Suppressor macrophage (primary cell): Measurements from ENCODE around the gene EFS.

ENCODE experiments used
- DNase-seq, 4 experiments: peaks; one replicate each; pipeline ENCODE4 v3.0.0-alpha.2; 2020 to 2022

EFS gene

DNA sequence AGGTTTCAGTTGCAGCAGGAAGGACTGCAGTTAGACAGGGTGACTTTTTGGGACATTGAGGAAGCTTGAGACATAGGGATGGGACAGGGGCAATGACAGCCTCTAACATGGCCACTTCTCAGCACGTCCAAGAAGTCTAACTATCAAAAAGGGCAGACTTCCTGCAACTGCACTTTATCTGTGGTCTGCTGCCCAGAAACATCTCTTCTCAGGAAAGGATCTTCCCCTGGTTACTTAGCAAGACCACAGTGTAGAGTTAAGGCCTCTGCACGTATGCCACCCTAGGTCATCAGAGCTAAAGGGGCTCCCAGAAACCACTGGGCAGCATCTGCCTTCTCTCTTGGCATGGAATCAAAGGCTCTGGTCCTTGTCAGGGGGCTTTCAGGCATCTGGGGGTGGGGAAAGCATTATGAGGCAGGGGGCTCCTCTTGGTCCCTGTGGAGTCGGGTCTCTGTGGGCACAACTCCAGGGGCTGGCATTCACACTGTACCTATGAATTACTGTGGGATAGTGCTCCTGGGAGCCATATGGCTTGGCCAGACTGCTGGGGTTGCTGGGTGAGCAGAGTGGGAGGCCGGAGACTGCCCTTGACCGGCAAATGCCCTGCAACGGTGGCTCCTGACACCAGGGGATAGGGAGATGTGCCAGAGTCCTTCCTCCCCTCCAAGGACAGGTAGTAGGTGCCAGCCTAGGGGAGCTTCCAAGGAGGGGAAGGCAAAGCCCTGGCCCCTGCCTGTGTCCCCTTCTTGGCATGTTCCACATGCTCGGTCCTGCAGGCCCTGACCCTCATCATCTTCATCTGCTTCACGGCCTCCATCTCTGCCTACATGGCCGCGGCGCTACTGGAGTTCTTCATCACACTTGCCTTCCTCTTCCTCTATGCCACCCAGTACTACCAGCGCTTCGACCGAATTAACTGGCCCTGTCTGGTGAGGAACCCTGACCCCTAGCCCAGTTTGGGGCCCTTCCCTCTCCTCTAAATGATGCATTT, 12.9 kb upstream of the EFS start:
- DNase-seq, result no peak

GRCh38 chr14:23377198-23377550, 12.2 kb upstream of the EFS start:
- no peak for DNase-seq

DNA sequence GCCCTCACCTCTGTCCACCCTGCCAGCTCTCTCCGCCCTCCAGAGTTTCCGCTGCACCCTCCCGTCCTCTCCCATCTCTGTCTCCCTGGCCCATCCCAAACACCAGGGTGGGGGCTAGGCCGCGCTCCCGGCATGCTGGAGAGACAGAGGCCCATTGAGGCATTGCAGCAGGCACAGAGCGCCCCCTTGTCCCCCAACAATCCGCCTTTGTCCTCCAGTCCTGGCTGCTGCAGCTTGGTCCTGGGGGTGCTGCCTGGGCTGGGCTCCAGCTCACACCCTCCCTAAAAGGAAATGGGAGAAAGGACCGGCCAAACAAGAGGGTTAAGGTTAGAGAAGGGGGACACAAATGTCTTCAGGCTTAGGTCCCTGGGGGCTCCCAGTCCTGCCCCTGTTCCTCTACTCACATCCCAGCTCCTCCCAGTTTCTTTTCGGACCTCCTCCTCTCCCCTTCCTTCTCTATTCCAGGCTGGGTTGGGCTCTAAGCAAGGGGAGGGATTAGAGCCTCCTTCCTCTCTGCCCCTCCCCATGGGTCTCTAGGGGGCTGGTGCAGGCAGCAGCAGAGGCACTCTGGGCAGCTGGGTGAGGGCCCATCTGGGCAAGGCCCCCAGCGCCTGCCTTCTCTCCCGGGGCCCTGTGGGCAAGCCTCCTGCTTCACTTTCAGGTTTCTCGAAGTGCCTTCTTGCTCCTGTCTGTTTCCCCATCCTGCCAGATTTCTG, 11.7 kb upstream of the EFS start, which contains the start of gene CMTM5:
CMTM5 (plus strand) TSS at position 565 of the 716 bp plus-strand sequence. CDS start 206 bp downstream, outside the sequence.
- no peak for DNase-seq

DNA sequence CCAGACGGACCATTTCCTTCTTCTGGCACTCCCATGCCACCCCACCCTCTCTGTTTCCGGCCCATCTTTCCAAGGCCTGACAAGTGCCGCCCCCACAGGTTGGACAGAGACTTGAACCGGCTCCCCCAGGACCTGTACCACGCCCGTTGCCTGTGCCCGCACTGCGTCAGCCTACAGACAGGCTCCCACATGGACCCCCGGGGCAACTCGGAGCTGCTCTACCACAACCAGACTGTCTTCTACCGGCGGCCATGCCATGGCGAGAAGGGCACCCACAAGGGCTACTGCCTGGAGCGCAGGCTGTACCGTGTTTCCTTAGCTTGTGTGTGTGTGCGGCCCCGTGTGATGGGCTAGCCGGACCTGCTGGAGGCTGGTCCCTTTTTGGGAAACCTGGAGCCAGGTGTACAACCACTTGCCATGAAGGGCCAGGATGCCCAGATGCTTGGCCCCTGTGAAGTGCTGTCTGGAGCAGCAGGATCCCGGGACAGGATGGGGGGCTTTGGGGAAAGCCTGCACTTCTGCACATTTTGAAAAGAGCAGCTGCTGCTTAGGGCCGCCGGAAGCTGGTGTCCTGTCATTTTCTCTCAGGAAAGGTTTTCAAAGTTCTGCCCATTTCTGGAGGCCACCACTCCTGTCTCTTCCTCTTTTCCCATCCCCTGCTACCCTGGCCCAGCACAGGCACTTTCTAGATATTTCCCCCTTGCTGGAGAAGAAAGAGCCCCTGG, 10.7 kb upstream of the EFS start:
- DNase-seq, result no peak

- no peak for DNase-seq
These were observed 8.1 kb upstream of the EFS start for GRCh38 chr14:23373041-23373440.

GRCh38 chr14:23372509-23372908, 7.5 kb upstream of the EFS start, which contains the start of gene IL25:
IL25 (plus strand) TSS chr14:23372809.
- no peak for DNase-seq

DNA sequence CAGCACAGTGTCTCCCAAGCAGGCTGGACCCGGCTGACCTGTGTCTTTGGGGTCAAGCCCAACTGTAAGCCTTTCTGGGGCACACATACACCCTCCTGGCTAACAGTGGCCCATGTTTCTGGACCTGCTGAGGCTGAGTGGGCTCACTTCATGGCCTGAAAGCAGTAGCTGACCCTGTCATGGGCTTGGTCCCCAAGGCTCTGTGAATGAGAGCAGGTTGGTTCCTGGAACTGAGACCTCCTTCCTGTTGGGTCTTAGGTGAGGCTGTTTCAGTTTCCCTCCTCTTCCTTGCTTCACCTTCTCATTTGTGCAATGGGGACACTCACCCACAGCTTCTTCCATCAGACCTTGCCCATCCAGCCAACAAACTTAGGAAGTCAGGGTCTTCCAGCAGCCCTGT, 6.9 kb upstream of the EFS start:
- no peak for DNase-seq

- DNase-seq, result no peak
These were observed 5.2 kb upstream of the EFS start for GRCh38 chr14:23370221-23370620.

DNA sequence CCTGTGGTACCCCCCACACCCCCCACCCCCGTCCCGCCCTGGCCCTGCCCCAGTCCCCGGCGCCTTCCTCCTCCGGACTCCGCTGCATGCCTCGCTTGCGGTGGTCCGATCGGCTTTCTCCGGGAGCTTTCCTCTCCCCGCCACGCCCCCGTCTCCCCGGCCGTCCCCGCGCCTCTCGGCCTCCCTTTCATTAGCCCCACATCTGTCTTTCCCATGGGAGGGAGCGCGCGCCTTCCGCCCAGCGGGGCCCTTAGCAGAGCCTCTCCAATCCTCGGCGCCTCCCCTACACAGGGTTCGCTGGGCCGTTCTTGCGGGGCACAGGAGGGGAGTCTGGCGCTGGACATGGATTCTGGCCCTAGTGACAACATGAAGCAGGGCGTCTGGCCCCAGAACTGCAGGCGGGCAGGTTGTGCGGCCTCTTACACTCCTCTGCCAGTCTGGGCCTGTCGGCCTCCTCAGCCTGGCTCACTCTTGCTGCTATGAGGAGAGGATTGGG, 1.5 kb upstream of the EFS start:
- no peak for DNase-seq

DNA sequence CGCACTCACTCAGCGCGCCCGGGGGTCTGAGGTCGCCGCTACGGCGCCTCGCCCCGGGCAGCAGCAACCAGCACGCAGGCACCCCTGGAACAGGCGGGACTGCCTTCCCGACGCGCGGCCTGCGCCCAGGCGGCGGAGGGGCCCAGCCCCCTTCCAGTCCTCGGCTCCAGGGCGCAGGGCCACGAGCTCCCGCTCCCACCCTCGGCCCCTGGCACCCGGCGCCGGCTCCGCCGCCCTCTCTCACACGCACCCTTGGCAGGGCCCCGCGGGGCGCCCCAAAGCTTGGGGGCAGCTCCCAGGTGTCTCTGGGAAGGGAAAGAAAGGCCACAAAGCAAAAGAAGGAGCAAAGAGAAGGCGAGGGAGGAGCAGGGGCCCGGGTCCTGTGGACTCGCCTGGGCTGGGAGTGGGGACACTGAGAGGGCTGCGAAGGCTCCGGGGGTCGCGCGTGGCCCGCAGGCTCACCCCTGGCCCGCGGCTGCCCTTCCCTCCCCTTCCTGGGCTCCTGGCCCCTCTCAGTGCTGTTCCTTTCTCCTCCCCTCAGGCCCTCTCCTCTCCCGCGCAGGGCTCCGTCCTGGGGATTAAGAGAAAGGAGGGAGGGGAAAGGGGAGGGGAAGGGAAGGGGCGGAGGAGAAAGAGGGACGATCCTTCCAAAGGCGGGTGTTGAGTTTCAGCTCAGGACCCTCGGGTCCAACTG, 907 bp upstream of the EFS start:
- no peak for DNase-seq

DNA sequence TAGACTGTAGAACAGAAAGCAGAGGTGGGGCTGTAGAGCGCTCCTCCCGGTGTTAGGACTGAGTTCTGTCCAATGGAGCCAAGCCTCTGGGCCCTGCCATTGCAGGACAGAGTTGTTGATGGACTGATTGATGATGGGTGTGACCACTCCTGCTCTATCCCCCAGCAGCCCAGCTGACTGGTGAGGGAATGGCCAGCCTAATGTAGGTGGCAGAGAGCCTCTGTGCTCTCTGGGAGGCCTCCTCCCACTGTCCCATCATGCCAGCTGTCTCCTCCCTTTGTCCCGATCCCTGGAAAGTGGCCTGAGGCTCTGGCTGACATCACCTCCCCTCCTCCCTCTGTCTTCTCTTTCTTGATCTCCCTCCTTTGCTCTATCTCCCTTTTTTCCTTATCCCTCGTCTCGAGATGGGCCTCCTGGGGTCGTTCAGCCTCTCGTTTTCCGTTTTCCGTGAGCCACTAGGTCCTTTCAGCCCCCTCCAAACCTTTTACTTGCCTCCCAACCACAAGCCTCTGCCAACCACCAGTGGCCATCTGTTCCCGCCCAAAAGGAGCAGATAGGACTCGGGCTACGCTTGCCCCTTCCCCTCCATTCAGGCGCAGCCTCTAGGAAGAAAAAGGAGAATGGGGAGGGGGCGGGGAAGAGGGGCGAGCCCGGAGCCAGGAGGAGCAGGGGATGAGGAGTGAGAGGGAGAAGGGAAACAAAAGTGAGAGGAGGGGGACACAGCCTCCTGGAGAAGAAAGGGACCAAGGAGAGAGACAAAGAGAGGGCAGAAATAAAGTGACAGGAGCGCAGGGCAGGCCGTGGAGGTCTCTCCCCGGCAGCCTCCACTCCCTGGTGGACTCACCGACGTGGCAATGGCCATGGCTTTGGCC, 572 bp downstream of the EFS start:
- no peak for DNase-seq

GRCh38 chr14:23362200-23362599, 2.8 kb downstream of the EFS start:
- DNase-seq, result no peak

DNA sequence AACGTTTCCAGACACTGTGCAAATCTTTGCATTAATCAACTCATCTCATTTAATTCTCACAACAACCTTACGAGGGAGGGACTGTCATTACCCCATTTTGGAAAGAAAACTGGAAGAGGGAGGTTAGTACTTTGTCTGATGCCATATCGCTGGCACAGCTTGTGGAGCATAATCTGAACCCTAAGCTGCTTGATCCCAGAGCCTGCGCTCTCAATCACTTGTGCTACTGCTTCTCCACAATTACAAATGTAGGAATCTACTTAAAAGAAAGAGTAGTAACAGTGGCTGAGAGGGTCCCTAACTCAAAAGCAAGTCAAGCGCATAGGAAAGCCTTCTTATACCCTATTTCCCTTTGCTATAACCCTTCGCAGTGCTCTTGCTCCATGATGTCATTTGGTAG, 3.2 kb downstream of the EFS start:
- DNase-seq, result no peak

- no peak for DNase-seq
These were observed 3.7 kb downstream of the EFS start for GRCh38 chr14:23361320-23361719.

DNA sequence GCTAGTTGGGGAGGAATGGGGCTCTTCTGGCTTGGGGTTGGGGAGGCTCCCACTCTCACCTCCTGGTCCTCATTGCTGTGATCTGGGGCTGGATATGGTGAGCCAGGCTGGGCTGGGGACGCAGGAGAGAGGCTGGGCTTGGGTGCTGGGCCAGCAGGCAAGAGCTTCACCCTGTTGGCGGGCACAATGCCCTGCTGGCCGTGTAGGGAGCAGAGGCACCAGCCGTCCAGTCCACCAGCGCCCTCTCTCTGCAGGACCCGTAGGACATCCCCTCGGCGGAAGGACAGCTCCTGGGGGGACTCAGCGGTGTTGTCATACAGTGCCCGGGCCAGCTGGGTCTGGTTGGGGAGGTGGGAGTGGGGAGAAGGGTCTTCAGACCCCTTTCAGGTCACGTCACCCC, 4.5 kb downstream of the EFS start:
- peak in 1 of 4 experiments; percentile 15 for DNase-seq

- DNase-seq, result no peak
These were observed 5.1 kb downstream of the EFS start for GRCh38 chr14:23359722-23360447.

DNA sequence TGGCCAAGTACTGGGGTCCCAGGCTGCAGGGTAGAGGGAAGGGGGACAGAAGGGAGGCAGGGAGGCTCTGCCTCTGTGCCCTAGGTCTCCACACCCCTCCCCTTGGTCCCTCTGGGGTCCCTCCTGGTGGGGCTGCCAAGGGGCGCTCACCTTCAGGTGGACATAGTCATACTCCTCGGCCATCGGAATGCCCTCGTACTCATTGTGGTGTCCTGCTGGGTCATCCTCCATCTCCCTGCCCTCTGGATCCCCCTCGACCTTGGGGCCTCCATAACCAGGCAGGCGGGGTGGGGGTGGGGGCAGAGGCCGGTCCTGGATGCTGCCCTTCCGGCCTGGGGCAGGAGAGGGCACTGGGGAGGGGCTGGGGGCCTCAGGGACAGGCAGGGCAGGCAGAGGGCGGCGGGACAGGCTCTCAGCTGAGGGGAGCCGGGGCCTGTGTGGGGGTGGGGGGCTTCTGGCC, 5.8 kb downstream of the EFS start:
- no peak for DNase-seq

GRCh38 chr14:23358553-23359166, 6.3 kb downstream of the EFS start:
- no peak for DNase-seq

DNA sequence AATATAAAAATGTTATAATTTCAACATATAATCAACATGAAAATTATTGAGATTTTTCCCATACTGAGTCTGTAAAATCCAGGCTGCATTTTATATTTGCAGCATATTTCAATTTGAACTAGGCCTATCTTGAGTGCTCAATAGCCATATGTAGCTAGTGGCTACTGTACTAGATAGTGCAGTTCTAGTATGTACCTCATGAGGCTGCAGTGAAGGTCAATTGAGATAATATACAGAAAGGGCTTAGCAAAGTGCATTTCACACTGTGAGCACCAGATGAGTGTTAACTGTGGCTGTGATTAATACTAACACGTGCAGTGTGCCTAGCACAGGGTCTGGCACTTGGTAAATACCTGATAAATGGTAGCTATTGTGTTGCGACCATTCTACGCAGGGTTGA, 6.9 kb downstream of the EFS start:
- DNase-seq, result no peak

DNA sequence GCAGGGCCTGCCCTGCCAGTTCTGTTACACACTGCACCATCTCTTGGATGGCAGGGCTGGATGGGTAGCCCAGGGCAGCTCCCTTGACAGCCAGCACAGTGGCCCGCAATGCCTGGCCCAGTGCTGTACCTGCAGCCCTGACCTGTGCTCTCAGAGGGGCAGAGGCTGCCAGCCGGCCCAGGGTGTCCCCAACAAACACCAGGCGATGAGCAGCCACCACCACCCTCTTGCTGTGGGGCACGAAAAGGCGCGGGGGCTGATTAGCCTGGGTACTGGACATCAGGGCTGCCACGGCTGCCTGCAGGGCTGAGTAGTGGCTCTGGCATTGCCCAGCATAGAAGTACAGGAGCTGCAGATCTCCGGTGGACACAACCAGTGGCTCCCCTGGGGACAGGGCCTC, 7.7 kb downstream of the EFS start:
- no peak for DNase-seq
